K562 (cell line): ENCODE measurements around the gene RBM19. TPM values are rescaled to one million over a fixed set of nuclear protein-coding genes. Genes with fewer than 3 reads are reported as not detected.

Source experiments
- ATAC-seq: fragments of 200-7000 bp; cut with Tn5 transposase; 3 replicates; pipeline ENCODE4 v1.9.1; 2020; ENCODE audit warnings: moderate library complexity
- BruUV-seq: library from RNA; stranded (reverse); fragments of 400-500 nt; replicated peaks from 2 replicates; lab custom pipeline; 2021; lab: Mats Ljungman, UMichigan
- CTCF ChIA-PET: fragments of 300-600 bp; formaldehyde crosslinking; extraction: SDS; loops from one replicate; lab custom pipeline; 2021; ENCODE audit warnings: low intra/inter-chr PET ratio; lab: Yijun Ruan, JAX
- POLR2A ChIA-PET: fragments of 300-600, 350-650 bp; sonication (Branson Sonifier 250); formaldehyde crosslinking; extraction: SDS; loops from one replicate; lab custom pipeline; 2021; ENCODE audit warnings: antibody characterized with exemption, inconsistent platforms; lab: Yijun Ruan, JAX
- DNase-seq, 4 experiments: peaks; one replicate each; pipeline versions ENCODE4 v3.0.0 to v3.0.0-alpha.2; 2011 to 2018; ENCODE audit warnings: low spot score in 3 of 4, mixed read lengths in 3 of 4; ENCODE audit errors: extremely low read depth in 1 of 4
- FAIRE-seq: peaks from 2 replicates; lab custom pipeline; 2011; peaks lifted over from hg19 to GRCh38; lab: Jason Lieb, UNC
- H2AFZ ChIP-seq: 2 replicates; pipeline ENCODE4 v1.6.0; 2011; ENCODE audit warnings: low read depth, low read length, control low read depth, inconsistent platforms
- H3K27ac ChIP-seq: fragments of 200-600 bp; 3 replicates; pipeline ENCODE4 v1.8.0; 2011; ENCODE audit warnings: low read depth, mild to moderate bottlenecking, control low read depth, inconsistent platforms, low read length, moderate library complexity, mixed read lengths; ENCODE audit errors: extremely low read depth
- H3K27me3 ChIP-seq, 2 experiments: fragments of 300-600 bp in 1 of 2; 2 replicates in 1 of 2; 3 replicates in 1 of 2; pipeline versions ENCODE4 v1.6.0 to v1.8.0; 2011; ENCODE audit warnings: inconsistent platforms in 2 of 2, low read length in 2 of 2, mild to moderate bottlenecking in 1 of 2, mixed read lengths in 1 of 2, moderate library complexity in 1 of 2; ENCODE audit not compliant: control insufficient read depth in 2 of 2, insufficient read depth in 2 of 2
- H3K36me3 ChIP-seq: fragments of 300-600 bp; 3 replicates; pipeline ENCODE4 v1.8.0; 2011; ENCODE audit warnings: mild to moderate bottlenecking, low read length, inconsistent platforms; ENCODE audit not compliant: control insufficient read depth, insufficient read depth
- H3K4me1 ChIP-seq, 2 experiments: fragments of 200-600 bp in 1 of 2; replicated peaks in 1 of 2; 2 replicates in 1 of 2; 3 replicates in 1 of 2; pipeline versions ENCODE4 v1.5.1 to v1.8.0; 2011; ENCODE audit warnings: inconsistent platforms in 2 of 2, low read length in 2 of 2, mild to moderate bottlenecking in 1 of 2, mixed read lengths in 1 of 2, moderate library complexity in 1 of 2; ENCODE audit not compliant: control insufficient read depth in 2 of 2, insufficient read depth in 2 of 2
- H3K4me2 ChIP-seq: 2 replicates; pipeline ENCODE4 v1.6.1; 2011; ENCODE audit warnings: low read length, control low read depth, inconsistent platforms, mixed read lengths; ENCODE audit not compliant: insufficient read depth
- H3K4me3 ChIP-seq: fragments of 200-600 bp; sonication (generic), shearing (Covaris generic); 2 replicates; pipeline ENCODE4 v1.5.1; 2016; ENCODE audit warnings: control low read depth, inconsistent platforms
- H3K79me2 ChIP-seq: fragments of 200-600 bp; 3 replicates; pipeline ENCODE4 v1.8.0; 2011; ENCODE audit warnings: low read length, inconsistent platforms; ENCODE audit not compliant: control insufficient read depth, insufficient read depth
- H3K9ac ChIP-seq, 2 experiments: 2 replicates each; pipeline versions ENCODE4 v1.6.0 to v1.6.1; 2011; ENCODE audit warnings: low read depth in 2 of 2, low read length in 2 of 2, control low read depth in 1 of 2, inconsistent platforms in 1 of 2, mild to moderate bottlenecking in 1 of 2, mixed read lengths in 1 of 2; ENCODE audit not compliant: insufficient read depth in 1 of 2
- H3K9me1 ChIP-seq: one replicate; pipeline ENCODE4 v1.6.0; 2011; ENCODE audit warnings: inconsistent platforms, mild to moderate bottlenecking, low read length, moderate library complexity; ENCODE audit not compliant: control insufficient read depth, insufficient read depth
- H3K9me3 ChIP-seq: replicated peaks from 2 replicates; pipeline ENCODE4 v1.5.1; 2011; ENCODE audit warnings: low read depth, low read length, inconsistent platforms; ENCODE audit not compliant: control insufficient read depth, insufficient read depth
- H4K20me1 ChIP-seq: replicated peaks from 2 replicates; pipeline ENCODE4 v1.6.1; 2011; ENCODE audit warnings: low read length, inconsistent platforms, mixed read lengths; ENCODE audit not compliant: control insufficient read depth, insufficient read depth
- ATF3 ChIP-seq, 2 experiments: fragments of 450-650 bp in 1 of 2; sonication (generic) in 1 of 2; formaldehyde crosslinking in 1 of 2; IDR thresholded peaks in 1 of 2; conservative IDR thresholded peaks in 1 of 2; 2 replicates each; pipeline versions ENCODE4 v1.6.1 to v1.8.1; 2016 to 2023; ENCODE audit warnings: mild to moderate bottlenecking in 2 of 2, moderate library complexity in 2 of 2, inconsistent platforms in 1 of 2, missing genetic modification reagents in 1 of 2
- CC2D1A ChIP-seq: fragments of 450-650 bp; IDR thresholded peaks from 2 replicates; pipeline ENCODE4 v1.6.1; 2017; ENCODE audit warnings: mild to moderate bottlenecking
- GABPB1 ChIP-seq: sonication (generic); formaldehyde crosslinking; IDR thresholded peaks from 2 replicates; pipeline ENCODE4 v1.8.0; 2022; ENCODE audit warnings: mild to moderate bottlenecking, missing genetic modification reagents
- KDM2B ChIP-seq: fragments of 250-450 bp; sonication (Bioruptor Pico); IDR thresholded peaks from 2 replicates; pipeline ENCODE4 v1.8.0; 2021; ENCODE audit warnings: mild to moderate bottlenecking, moderate library complexity
- PREB ChIP-seq: sonication (generic); formaldehyde crosslinking; IDR thresholded peaks from 2 replicates; pipeline ENCODE4 v1.8.1; 2023; ENCODE audit warnings: mild to moderate bottlenecking, missing genetic modification reagents
- RBM22 ChIP-seq: fragments of 200-400 bp; formaldehyde crosslinking; IDR thresholded peaks from 2 replicates; pipeline ENCODE4 v1.6.1; 2018; ENCODE audit warnings: low read length, low read depth; ENCODE audit not compliant: poor library complexity, severe bottlenecking
- SLC30A9 ChIP-seq: fragments of 250-450 bp; sonication (Bioruptor Pico); IDR thresholded peaks from 2 replicates; pipeline ENCODE4 v1.8.0; 2022; ENCODE audit warnings: mild to moderate bottlenecking, moderate library complexity
- STAG1 ChIP-seq: sonication (generic); formaldehyde crosslinking; IDR thresholded peaks from 2 replicates; pipeline ENCODE4 v1.5.0; 2020; ENCODE audit warnings: missing genetic modification reagents, borderline replicate concordance
- SUPT5H ChIP-seq: fragments of 450-650 bp; IDR thresholded peaks from 2 replicates; pipeline ENCODE4 v1.6.1; 2016
- XRCC3 ChIP-seq: fragments of 450-650 bp; IDR thresholded peaks from 2 replicates; pipeline ENCODE4 v1.6.1; 2017; ENCODE audit warnings: mild to moderate bottlenecking, moderate library complexity
- ZNF175 ChIP-seq: fragments of 200-800 bp; sonication (Bioruptor generic); IDR thresholded peaks from 2 replicates; pipeline ENCODE4 v1.6.1; 2016; ENCODE audit warnings: low read depth, mild to moderate bottlenecking, missing genetic modification characterization, missing compliant biosample characterization
- ZNF263 ChIP-seq: sonication (generic); formaldehyde crosslinking; IDR thresholded peaks from 2 replicates; pipeline ENCODE4 v1.8.0; 2022; ENCODE audit warnings: mild to moderate bottlenecking, missing genetic modification reagents, borderline replicate concordance
- ZNF280A ChIP-seq: fragments of 450-650 bp; IDR thresholded peaks from 2 replicates; pipeline ENCODE4 v1.6.1; 2018; ENCODE audit warnings: mild to moderate bottlenecking, low read depth; ENCODE audit not compliant: partially characterized antibody
- ZNF398 ChIP-seq: fragments of 250-450 bp; sonication (Bioruptor Pico); IDR thresholded peaks from 2 replicates; pipeline ENCODE4 v1.8.0; 2021; ENCODE audit warnings: moderate library complexity, mild to moderate bottlenecking, inconsistent platforms
- WGBS: fragments of 100-300 bp; shearing (Covaris generic); methylation state at CpG from one replicate; pipeline ENCODE4 v1.1.6; 2016; ENCODE audit warnings: low coverage, mixed read lengths; ENCODE audit not compliant: insufficient coverage; ENCODE audit errors: missing lambda C conversion rate; 5-methylcytosine and 5-hydroxymethylcytosine counted together
- in situ Hi-C: fragments of 300-500 bp; cut with MboI; formaldehyde crosslinking; loops from 4 replicates; pipeline ENCODE4 v1.15.0; 2018; ENCODE audit warnings: inconsistent platforms, mixed read lengths
- intact Hi-C: fragments of 100-400 bp; cut with micrococcal nuclease; formaldehyde crosslinking; loops from 2 replicates; pipeline ENCODE4 v1.14.2; 2022
- polyA plus RNA-seq, 8 experiments: library from polyadenylated mRNA; depleted of rRNA in 4 of 8; stranded (reverse) in 5 of 8; unstranded in 3 of 8; fragments of >200 nt; fragmentation: Nextera tagmentation in 2 of 8; fragmentation: Illumina TruSeq in 1 of 8; extraction: Ambion mirVana in 2 of 8; extraction: Trizol in 1 of 8; gene quantifications; 2 replicates each; pipeline versions ENCODE4 v1.2.1 to v1.2.3, GENCODE V29; 2011 to 2014; ENCODE audit warnings: inconsistent platforms in 1 of 8, missing spikeins in 1 of 8
- total RNA-seq, 7 experiments: library from RNA; depleted of rRNA in 6 of 7; stranded (reverse); fragments of >200 nt in 6 of 7; fragmentation: Illumina TruSeq in 2 of 7; extraction: Trizol in 2 of 7; gene quantifications; 2 replicates each; pipeline versions ENCODE4 v1.2.1 to v1.2.3, GENCODE V29; 2011 to 2021; ENCODE audit warnings: low replicate concordance in 1 of 7
- TF ChIP-seq, protein P1 (sequence below): sonication (generic); formaldehyde crosslinking; IDR thresholded peaks from 2 replicates; pipeline ENCODE4 v1.8.0; 2022; ENCODE audit warnings: mild to moderate bottlenecking, missing genetic modification reagents

The RBM19 gene
- total and polyA plus RNA-seq, 9 of the 15 experiments (the other 6 are each of a cell fraction or from before 2014, with no cell fraction given) = 16.0 to 58.4 (median 37.9) TPM

DNA sequence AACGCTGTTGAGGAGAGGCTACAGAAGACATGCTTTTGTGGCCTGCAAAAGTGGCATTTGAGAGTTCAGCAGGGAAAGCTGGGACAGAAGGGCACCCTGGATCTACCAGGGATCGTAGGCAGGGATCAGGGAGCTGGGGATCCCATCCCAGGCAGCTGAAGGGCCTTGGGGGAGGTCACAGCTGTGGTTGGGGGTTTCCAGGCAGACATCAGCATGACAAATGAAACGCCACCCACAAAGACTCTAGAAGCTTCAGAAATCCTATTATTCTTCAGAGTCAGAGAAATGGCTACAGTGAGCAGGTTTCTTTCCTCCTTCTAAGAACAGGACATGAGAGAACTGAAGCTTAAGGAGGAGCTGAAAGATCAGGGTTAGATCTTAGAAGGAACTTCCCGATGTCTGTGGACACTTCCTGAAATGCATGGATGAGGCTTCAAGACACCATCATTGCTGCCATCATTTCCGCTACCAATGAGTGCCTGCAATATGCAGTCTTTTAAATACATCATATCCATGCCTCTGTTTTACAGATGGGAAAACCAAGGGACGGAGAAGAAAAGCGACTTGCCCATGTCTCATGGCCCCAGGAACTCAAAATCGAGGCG is 104.3 kb downstream of the RBM19 start:
- ChIA-PET POLR2A (interaction anchor here (0.6 to 1.4 kb wide), 2 partner anchors 11 to 27 kb away, joined by 3 to 8 read pairs; no protein-coding TSS in a partner anchor), CTCF (no interaction called here)
- no peaks in the 10 kb centered on the region for H3K27me3 ChIP-seq
- H2AFZ ChIP-seq = no peak overlapping the region
- 79% methylated on average over 9 of the region's 9 CpGs for WGBS
- H3K9ac ChIP-seq = no peak overlapping the region
- no peaks in the 10 kb centered on the region for H3K9me1 ChIP-seq
- no TSS peak for BruUV-seq
- no peak overlapping the region for H3K4me2 ChIP-seq
- no peaks in the 10 kb centered on the region for H3K79me2 ChIP-seq
- ATAC-seq = no peak
- no peaks in the 10 kb centered on the region for H3K9me3 ChIP-seq
- H4K20me1 ChIP-seq = 0 out of 2 replicates have a peak, but pooled peaks cover 6% of the 10 kb centered on the region
- in situ Hi-C loops (no loop called here), intact Hi-C loops (loop anchor here (5.0 kb wide), 1 partner anchor 215 kb away; no protein-coding TSS in a partner anchor)
- H3K36me3 ChIP-seq = peaks cover 33% of the 10 kb centered on the region; the same call in 2 of the 3 replicates
- no peak overlapping the region for H3K4me3 ChIP-seq
- FAIRE-seq = peak; percentile 6
- peaks cover 23 to 29% of the 10 kb centered on the region in 2 experiments for H3K4me1 ChIP-seq
- DNase-seq = no peak
- H3K27ac ChIP-seq = no peak overlapping the region
- TF ChIP-seq ATF3 (IDR thresholded peaks at IDR 0.05) (no peak), ATF3 (CRISPR knock-in tag; conservative IDR thresholded peaks at IDR 0.05) (no peak), CC2D1A (no peak), SLC30A9 (CRISPR knock-in tag) (no peak), PREB (CRISPR knock-in tag) (no peak), XRCC3 (no peak), ZNF398 (CRISPR knock-in tag) (no peak), ZNF175 (CRISPR knock-in tag) (no peak), STAG1 (CRISPR knock-in tag) (no peak), GABPB1 (CRISPR knock-in tag) (no peak), RBM22 (no peak), ZNF263 (CRISPR knock-in tag) (no peak), SUPT5H (no peak), KDM2B (CRISPR knock-in tag) (no peak), ZNF280A (no peak)
- TF ChIP-seq, protein P1, sequence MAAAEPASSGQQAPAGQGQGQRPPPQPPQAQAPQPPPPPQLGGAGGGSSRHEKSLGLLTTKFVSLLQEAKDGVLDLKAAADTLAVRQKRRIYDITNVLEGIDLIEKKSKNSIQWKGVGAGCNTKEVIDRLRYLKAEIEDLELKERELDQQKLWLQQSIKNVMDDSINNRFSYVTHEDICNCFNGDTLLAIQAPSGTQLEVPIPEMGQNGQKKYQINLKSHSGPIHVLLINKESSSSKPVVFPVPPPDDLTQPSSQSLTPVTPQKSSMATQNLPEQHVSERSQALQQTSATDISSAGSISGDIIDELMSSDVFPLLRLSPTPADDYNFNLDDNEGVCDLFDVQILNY (CRISPR knock-in tag) = no peak
